Activated T-helper 1 cell treated with anti-CD3 and anti-CD28 coated beads, Interleukin-12 subunit alpha, Interleukin-12 subunit beta, Interleukin-2, Interleukin-4 antibody, amounts not matched to agents 30 ng/mL and 10 ng/mL and 1 ng/mL, durations not matched to agents 14 hours and 24 hours and 36 hours (primary cell): Measurements from ENCODE around the gene BLMH. TPM values are rescaled to one million over a fixed set of nuclear protein-coding genes. Genes with fewer than 3 reads are reported as not detected.

Source experiments
- DNase-seq: peaks from one replicate; pipeline ENCODE4 v3.0.0; 2021; ENCODE audit warnings: low spot score
- H3K27ac Mint-ChIP-seq: one replicate; pipeline ENCODE4 v1.8.0; 2021; ENCODE audit warnings: mild to moderate bottlenecking, mixed read lengths
- H3K27me3 Mint-ChIP-seq: one replicate; pipeline ENCODE4 v1.8.0; 2022; ENCODE audit warnings: mild to moderate bottlenecking, moderate library complexity, mixed read lengths; ENCODE audit not compliant: insufficient read depth
- H3K36me3 Mint-ChIP-seq: one replicate; pipeline ENCODE4 v1.8.0; 2021; ENCODE audit warnings: low read depth, mixed read lengths
- H3K4me1 Mint-ChIP-seq: one replicate; pipeline ENCODE4 v1.8.0; 2021; ENCODE audit warnings: low read depth, mixed read lengths
- H3K4me3 Mint-ChIP-seq: one replicate; pipeline ENCODE4 v1.8.0; 2021; ENCODE audit warnings: mild to moderate bottlenecking, moderate library complexity, mixed read lengths
- H3K9me3 Mint-ChIP-seq: one replicate; pipeline ENCODE4 v1.8.0; 2021; ENCODE audit warnings: mixed read lengths
- intact Hi-C: fragments of 100-400 bp; cut with micrococcal nuclease; formaldehyde crosslinking; loops from one replicate; pipeline ENCODE4 v1.15.1; 2024
- total RNA-seq: library from RNA; stranded (reverse); gene quantifications from 2 replicates; pipeline ENCODE4 v1.2.3, GENCODE V29; 2022

BLMH gene
- total RNA-seq, 1 donor from 2014 or later, result 64.9 TPM

DNA sequence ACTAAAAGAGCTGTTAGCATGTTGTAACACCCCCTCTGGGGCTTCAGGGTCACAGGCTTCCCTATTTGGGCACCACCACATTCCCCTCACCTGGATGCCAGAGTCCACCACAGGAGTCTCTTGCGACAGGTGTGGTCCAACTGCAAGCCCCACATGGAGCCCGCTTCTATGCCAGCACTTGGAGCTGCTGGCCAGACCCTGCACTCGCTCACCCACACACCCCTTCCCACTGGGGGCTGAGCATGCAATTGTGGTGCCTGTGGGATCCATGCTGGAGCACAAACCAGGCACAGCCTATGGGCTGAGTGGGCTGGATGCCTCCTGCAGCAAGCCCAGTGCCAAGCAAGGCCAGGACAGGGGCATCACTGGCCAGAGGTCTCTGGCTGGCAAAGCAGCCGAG, 6.0 kb upstream of the BLMH start:
- Mint-ChIP-seq H3K27ac (no peak overlapping the region), H3K4me3 (no peak overlapping the region), H3K36me3 (no peaks in the 10 kb centered on the region), H3K27me3 (no peaks in the 10 kb centered on the region), H3K4me1 (peaks cover 8% of the 10 kb centered on the region), H3K9me3 (no peaks in the 10 kb centered on the region)
- intact Hi-C loops, result no loop called here
- no peak for DNase-seq

DNA sequence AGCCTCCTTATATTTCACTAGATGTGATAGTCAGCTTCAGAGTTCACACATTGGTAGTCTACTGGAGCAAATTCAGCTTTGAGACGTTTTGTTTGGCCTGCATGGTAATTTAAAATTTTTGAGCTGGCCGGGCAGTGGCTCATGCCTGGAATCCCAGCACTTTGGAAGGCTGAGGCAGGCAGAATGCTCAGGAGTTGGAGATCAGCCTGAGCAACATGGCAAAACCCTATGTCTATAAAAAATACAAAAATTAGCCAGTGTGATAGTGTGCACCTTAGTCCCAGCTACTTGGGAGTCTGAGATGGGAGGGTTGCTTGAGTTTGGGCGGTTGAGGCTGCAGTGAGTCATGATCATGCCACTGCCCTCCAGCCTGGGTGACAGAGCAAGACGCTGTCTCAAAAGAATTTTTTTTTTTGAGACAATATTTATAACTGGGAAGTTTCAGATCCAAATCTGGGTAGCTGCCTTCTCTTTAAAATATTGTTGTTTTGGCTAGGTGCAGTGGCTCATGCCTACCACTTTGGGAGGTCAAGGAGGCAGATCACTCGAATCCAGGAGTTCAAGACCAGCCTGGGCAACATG, 4.8 kb upstream of the BLMH start:
- no peak overlapping the region for H3K4me3 Mint-ChIP-seq
- intact Hi-C loops, result no loop called here
- H3K27me3 Mint-ChIP-seq, result no peaks in the 10 kb centered on the region
- DNase-seq, result no peak
- H3K4me1 Mint-ChIP-seq, result peaks cover 8% of the 10 kb centered on the region
- H3K36me3 Mint-ChIP-seq, result no peaks in the 10 kb centered on the region
- no peak overlapping the region for H3K27ac Mint-ChIP-seq
- H3K9me3 Mint-ChIP-seq, result no peaks in the 10 kb centered on the region

DNA sequence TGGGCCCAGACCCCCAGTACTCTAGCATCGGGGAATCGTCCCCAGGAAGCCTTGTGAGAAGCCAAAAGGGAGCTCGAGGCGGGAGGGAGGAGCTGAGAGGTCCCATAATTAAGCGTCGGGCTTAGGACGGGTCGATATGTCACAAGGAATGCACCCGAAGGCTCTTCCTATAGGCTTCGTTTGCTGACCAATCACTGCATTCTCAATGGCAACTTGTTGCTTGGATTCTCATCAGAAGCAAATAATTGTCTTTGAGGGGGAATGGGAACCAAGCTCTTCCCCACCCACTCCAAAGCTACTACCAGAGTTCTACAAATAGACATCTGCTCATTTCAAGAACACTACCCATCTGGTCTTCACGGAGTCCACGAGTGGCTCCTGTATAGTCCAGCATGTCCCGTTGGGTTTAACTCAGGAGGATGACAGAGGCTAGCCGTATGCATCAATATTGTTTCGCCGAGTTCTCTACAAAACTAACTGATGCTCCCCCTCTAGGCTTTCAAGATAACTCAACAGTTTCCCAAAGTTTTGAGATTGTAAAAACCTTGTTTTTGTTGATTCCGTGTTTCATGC, 628 bp upstream of the BLMH start:
- Mint-ChIP-seq H3K4me1 (peaks cover 13% of the 10 kb centered on the region), H3K4me3 (peak overlapping the region; percentile 72), H3K27ac (no peak overlapping the region), H3K27me3 (no peaks in the 10 kb centered on the region), H3K9me3 (no peaks in the 10 kb centered on the region), H3K36me3 (peaks cover 10% of the 10 kb centered on the region)
- no peak for DNase-seq
- intact Hi-C loops, result loop anchor here (5.0 kb wide), 1 partner anchor 120 kb away; no protein-coding TSS in a partner anchor

DNA sequence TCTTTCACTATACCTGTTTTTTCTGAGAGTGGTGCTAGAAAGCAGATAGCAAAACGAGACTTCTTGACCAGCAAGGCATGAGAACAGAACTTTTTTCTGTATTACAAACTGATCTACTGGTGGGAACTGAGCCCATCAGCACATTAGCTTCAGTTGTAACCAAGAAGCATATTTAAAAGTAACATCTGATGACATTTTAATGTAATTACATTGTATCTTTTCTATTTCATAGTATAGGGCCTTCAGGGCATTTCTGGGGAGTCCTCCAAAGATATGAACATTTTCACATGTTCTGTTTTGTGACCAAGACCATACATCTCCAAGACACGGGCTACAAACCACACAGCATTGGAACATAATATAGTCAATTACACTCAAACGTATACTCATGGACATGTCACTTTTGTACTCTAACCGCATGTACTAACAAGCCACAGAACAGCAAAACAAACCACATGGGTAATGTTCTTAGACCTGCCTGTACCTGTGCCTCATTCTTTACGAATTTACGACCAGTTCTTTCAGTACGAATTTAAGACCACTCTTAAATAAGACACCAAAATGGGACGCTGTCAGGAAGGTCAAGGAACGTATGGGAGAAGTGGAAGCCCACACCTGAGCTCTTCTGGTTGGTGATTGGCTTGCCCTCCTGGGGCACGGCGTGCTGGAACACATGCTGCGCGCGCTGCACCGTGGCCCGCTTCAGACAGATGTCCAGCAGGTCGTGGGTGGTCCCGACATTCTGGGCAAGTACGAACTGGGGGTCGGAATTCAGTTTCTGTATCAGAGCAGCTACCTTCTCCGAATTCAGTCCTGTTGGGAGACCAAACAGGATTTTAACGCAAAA, 825 bp downstream of the BLMH start:
- H3K27me3 Mint-ChIP-seq, result no peaks in the 10 kb centered on the region
- H3K27ac Mint-ChIP-seq, result peak overlapping the region; percentile 90
- peak; percentile 26 for DNase-seq
- peaks cover 18% of the 10 kb centered on the region for H3K4me1 Mint-ChIP-seq
- peak overlapping the region; percentile 97 for H3K4me3 Mint-ChIP-seq
- peaks cover 18% of the 10 kb centered on the region for H3K36me3 Mint-ChIP-seq
- H3K9me3 Mint-ChIP-seq, result no peaks in the 10 kb centered on the region
- intact Hi-C loops, result loop anchor here (1.0 to 5.0 kb wide), 7 partner anchors 41 to 186 kb away; partner anchors contain the start of genes CPD, GOSR1 and NSRP1

DNA sequence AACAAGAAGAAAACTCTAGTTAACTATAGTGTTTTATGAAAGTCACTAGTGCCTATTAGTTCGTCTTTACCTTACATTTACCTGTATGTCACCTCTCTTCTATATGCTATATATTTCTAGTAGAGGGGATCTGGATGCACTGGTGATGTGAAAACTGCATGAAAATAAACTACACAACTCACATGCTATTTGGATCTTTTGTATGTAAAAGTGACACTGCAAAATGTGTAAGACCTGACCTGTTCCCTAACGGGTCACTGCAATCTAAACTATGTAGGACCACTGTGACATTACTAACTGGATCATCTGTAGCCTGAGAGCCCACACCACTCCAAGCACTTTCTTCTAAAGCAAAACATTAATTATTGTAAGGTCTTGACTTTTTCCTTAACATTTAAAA, 1.7 kb downstream of the BLMH start:
- intact Hi-C loops, result loop anchor here (2.0 to 5.0 kb wide), 4 partner anchors 89 to 187 kb away; partner anchors contain the start of genes CPD, GOSR1 and NSRP1
- no peaks in the 10 kb centered on the region for H3K27me3 Mint-ChIP-seq
- H3K36me3 Mint-ChIP-seq, result peaks cover 25% of the 10 kb centered on the region
- peaks cover 20% of the 10 kb centered on the region for H3K4me1 Mint-ChIP-seq
- H3K9me3 Mint-ChIP-seq, result no peaks in the 10 kb centered on the region
- no peak overlapping the region for H3K27ac Mint-ChIP-seq
- no peak for DNase-seq
- peak overlapping the region; percentile 97 for H3K4me3 Mint-ChIP-seq

DNA sequence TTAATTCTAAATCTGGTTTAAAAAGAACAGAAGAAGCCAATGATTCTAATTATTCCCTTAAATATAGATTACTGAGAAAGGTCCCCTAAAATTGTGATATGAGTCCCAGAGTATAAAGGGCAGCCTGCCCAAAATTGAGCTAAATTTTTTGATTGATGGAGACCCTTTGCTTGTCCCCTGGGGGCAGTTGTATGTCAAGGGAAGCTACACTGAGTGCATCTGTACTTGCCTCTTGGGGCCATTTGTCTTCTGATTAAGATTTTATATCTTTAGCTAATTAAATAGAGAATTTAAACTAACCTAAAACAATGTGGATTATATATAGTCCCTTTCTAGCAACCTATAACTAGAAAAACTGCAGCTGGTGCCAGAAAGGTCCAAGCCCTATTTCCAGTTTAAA, 12.6 kb downstream of the BLMH start:
- Mint-ChIP-seq H3K4me3 (no peak overlapping the region), H3K27me3 (no peaks in the 10 kb centered on the region), H3K4me1 (peaks cover 5% of the 10 kb centered on the region), H3K36me3 (peaks cover 26% of the 10 kb centered on the region), H3K27ac (no peak overlapping the region), H3K9me3 (no peaks in the 10 kb centered on the region)
- no peak for DNase-seq
- intact Hi-C loops, result no loop called here

DNA sequence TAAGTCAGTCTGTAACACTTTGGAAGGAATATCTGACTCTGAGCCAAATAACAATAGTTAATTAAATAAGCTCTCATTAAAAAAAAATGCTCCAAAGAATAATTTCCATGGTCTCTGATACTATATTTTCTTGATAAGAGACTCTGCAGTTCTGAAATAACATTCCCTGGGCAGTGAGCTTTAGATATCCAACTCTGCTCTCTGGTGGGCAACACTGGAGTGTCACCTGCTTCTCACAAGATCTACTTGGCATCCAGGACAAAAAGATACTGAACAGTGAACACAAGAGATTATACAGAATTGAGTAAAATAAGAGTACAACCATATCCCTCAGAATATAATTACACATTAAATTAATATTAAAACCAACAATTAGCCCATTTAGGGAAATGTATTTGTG, 13.7 kb downstream of the BLMH start:
- H3K9me3 Mint-ChIP-seq, result no peaks in the 10 kb centered on the region
- peaks cover 36% of the 10 kb centered on the region for H3K36me3 Mint-ChIP-seq
- peaks cover 5% of the 10 kb centered on the region for H3K4me1 Mint-ChIP-seq
- no peak overlapping the region for H3K27ac Mint-ChIP-seq
- intact Hi-C loops, result no loop called here
- H3K4me3 Mint-ChIP-seq, result no peak overlapping the region
- no peaks in the 10 kb centered on the region for H3K27me3 Mint-ChIP-seq
- no peak for DNase-seq

DNA sequence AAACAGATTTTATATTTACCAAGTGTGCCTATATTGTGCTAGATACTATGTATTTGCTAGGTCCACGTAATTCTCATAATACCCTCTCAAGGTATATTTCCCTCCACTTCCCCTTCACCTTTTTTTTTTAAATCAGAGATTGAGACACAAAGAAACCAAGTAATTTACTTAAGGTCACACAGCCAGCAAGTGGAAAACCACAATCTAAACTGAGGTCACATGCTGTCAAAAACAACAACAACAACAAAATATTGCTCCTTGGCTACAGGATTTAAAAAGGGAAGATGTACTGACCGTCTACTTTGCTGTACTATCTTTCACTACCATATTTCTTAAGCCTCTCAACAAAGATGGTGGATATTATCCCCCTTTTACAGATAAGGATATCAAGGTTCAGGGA, 15.8 kb downstream of the BLMH start:
- peaks cover 48% of the 10 kb centered on the region for H3K36me3 Mint-ChIP-seq
- H3K27ac Mint-ChIP-seq, result no peak overlapping the region
- H3K4me1 Mint-ChIP-seq, result peaks cover 5% of the 10 kb centered on the region
- H3K27me3 Mint-ChIP-seq, result no peaks in the 10 kb centered on the region
- H3K9me3 Mint-ChIP-seq, result no peaks in the 10 kb centered on the region
- no peak for DNase-seq
- intact Hi-C loops, result no loop called here
- H3K4me3 Mint-ChIP-seq, result no peak overlapping the region

DNA sequence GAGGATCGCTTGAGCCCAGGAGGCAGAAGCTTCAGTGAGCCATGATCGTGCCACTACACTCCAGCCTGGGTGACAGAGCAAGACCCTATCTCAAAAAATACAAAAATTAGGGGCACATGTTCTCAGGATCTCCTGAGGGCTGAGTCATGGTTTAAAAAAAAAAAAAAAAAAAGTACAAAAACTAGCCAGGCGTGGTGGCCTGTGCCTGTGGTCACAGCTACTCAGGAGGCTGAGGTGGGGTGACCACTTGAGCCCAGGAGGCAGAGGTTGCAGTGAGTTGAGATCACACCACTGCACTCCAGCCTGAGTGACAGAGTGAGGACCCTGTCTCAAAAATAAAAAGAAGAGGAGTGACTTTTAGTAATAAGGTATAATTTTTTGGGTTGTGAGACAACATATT, 16.9 kb downstream of the BLMH start:
- no peak for DNase-seq
- peaks cover 5% of the 10 kb centered on the region for H3K4me1 Mint-ChIP-seq
- no peaks in the 10 kb centered on the region for H3K27me3 Mint-ChIP-seq
- no peak overlapping the region for H3K4me3 Mint-ChIP-seq
- H3K27ac Mint-ChIP-seq, result no peak overlapping the region
- no peaks in the 10 kb centered on the region for H3K9me3 Mint-ChIP-seq
- intact Hi-C loops, result no loop called here
- peaks cover 46% of the 10 kb centered on the region for H3K36me3 Mint-ChIP-seq

DNA sequence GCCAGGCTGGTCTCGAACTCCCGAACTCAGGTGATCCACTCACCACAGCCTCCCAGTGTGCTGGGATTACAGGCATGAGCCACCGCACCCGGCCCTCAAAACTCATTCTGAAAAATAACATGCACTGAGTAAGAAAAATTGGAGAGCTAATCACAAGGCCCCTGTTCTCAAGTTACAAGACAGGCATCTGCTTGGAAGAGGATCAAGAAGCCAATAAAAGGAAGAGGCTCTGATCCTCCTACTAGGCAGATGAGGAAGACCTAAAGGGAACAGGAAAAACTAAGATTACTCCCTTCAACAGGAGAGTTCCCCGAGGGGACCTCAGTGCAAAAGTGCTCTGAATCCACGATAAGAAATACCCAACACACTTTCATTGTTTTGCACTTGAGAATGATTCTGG, 18.4 kb downstream of the BLMH start:
- Mint-ChIP-seq H3K36me3 (peaks cover 47% of the 10 kb centered on the region), H3K27ac (no peak overlapping the region)
- intact Hi-C loops, result no loop called here

DNA sequence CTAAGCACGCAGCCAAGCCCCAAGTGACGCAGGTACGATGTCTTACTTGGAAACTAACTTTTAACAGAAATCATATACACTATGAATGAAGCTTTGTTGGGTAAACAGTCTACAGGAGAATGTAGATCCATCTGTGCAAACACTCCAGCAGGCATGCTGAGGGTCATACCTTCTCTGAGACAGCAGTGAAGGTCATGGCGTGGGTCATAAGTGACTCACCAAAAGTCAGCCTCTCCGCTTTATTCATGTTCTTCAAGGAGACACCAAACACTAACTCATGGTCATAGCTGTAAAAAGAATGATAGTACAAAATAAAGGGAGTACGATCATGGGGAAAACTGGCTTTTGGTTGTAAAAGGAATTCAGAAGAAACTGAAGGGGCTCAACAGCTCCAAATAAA, 20.6 kb downstream of the BLMH start:
- Mint-ChIP-seq H3K27ac (no peak overlapping the region), H3K36me3 (peaks cover 46% of the 10 kb centered on the region), H3K27me3 (no peaks in the 10 kb centered on the region), H3K4me1 (peaks cover 9% of the 10 kb centered on the region), H3K4me3 (no peak overlapping the region), H3K9me3 (no peaks in the 10 kb centered on the region)
- intact Hi-C loops, result no loop called here
- no peak for DNase-seq

More for the DNA sequence above, 18.4 kb downstream of the BLMH start:
- Mint-ChIP-seq H3K27me3 (no peaks in the 10 kb centered on the region), H3K4me1 (peaks cover 9% of the 10 kb centered on the region), H3K9me3 (no peaks in the 10 kb centered on the region), H3K4me3 (no peak overlapping the region)
- DNase-seq, result no peak

DNA sequence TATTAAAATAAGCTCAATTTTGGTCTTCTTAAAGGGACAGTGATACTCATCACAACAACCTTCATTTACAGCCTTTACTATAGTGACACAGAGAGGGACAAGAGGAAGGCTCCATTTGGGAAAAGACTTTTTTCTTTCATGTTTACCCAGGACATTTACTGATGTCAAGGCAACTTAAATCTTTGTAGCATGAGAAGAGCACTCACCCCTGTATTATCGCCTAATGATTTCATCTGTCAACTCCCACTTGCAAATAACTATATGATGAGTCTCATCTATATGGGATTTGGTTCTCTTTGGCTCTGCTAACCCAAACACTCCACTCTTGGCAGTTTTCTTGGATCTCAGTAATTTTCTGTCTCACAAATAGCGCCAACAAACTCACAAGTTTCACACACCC, 24.1 kb downstream of the BLMH start:
- Mint-ChIP-seq H3K36me3 (peaks cover 41% of the 10 kb centered on the region), H3K4me1 (peaks cover 4% of the 10 kb centered on the region), H3K27me3 (no peaks in the 10 kb centered on the region), H3K4me3 (no peak overlapping the region), H3K27ac (no peak overlapping the region), H3K9me3 (no peaks in the 10 kb centered on the region)
- intact Hi-C loops, result no loop called here
- DNase-seq, result no peak
